Spinal cord (tissue), 10 donors: ENCODE measurements around the gene ZSWIM8. TPM values are rescaled to one million over a fixed set of nuclear protein-coding genes. Genes with fewer than 3 reads are reported as not detected.
"Not testable (repeated sequence)": the region's sequence is repeated elsewhere in the genome, so short reads cannot be mapped to it uniquely, and the experiment has no call there.

Experiments
- DNase-seq, 6 donors: peaks; one replicate each; pipeline versions ENCODE4 v3.0.0 to v3.0.0-alpha.2; 2013 to 2015; ENCODE audit warnings: low spot score in 6 of 6, low read depth in 4 of 6
- H3K27ac ChIP-seq: one replicate; pipeline ENCODE4 v1.5.1; 2013; ENCODE audit warnings: low read depth, low read length, control low read depth
- H3K27me3 ChIP-seq: one replicate; pipeline ENCODE4 v1.6.1; 2013; ENCODE audit warnings: low read length; ENCODE audit not compliant: control insufficient read depth, insufficient read depth
- H3K36me3 ChIP-seq: one replicate; pipeline ENCODE4 v1.6.1; 2013; ENCODE audit warnings: low read length; ENCODE audit not compliant: control insufficient read depth, insufficient read depth
- H3K4me1 ChIP-seq: one replicate; pipeline ENCODE4 v1.6.1; 2013; ENCODE audit warnings: low read length; ENCODE audit not compliant: control insufficient read depth, insufficient read depth
- H3K4me3 ChIP-seq: one replicate; pipeline ENCODE4 v1.5.1; 2013; ENCODE audit warnings: low read depth, low read length, control low read depth
- H3K9me3 ChIP-seq: one replicate; pipeline ENCODE4 v1.6.1; 2013; ENCODE audit warnings: low read length; ENCODE audit not compliant: control insufficient read depth, insufficient read depth
- WGBS: methylation state at CpG from one replicate; pipeline ENCODE4 v1.1.5; 2013; ENCODE audit warnings: missing lambda C conversion rate; ENCODE audit not compliant: insufficient coverage; 5-methylcytosine and 5-hydroxymethylcytosine counted together
- polyA plus RNA-seq, 2 donors: library from polyadenylated mRNA; unstranded; fragments of 120-200 nt; gene quantifications; one replicate each; pipeline ENCODE4 v1.2.1, GENCODE V29; 2013; ENCODE audit not compliant: insufficient read length in 2 of 2
- total RNA-seq, 2 donors: library from RNA; depleted of rRNA in 1 of 2; stranded (reverse); fragments of 120-200 nt in 1 of 2; fragments of >200 nt in 1 of 2; gene quantifications; one replicate each; pipeline versions ENCODE4 v1.2.3 to v1.2.4, GENCODE V29; 2013 to 2014
- donor health status: healthy.

The ZSWIM8 gene
- total and polyA plus RNA-seq, 4 donors, result 38.8 to 148 (median 112) TPM

- peak within 1 kb of the TSS; percentile 96 for H3K4me3 ChIP-seq
- no peaks in the 10 kb centered on the region for H3K9me3 ChIP-seq
- H3K27me3 ChIP-seq, result no peaks in the 10 kb centered on the region
- H3K27ac ChIP-seq, result peak within 1 kb of the TSS; percentile 95
- DNase-seq, result peak; percentile 77 to 97 (median 86)
- H3K4me1 ChIP-seq, result peaks cover 25% of the 10 kb centered on the region
- WGBS, result 0% methylated on average over 55 of the region's 57 CpGs
- peaks cover 27% of the 10 kb centered on the region for H3K36me3 ChIP-seq
Observed at GRCh38 chr10:73781879-73782748, 3.3 kb upstream of the ZSWIM8 start, which contains the start of gene CHCHD1. CHCHD1 (plus strand) TSS chr10:73782048; CDS start chr10:73782076, 28 bp downstream.

- peak overlapping the region; percentile 96 for H3K4me3 ChIP-seq
- peak overlapping the region; percentile 95 for H3K27ac ChIP-seq
- no peaks in the 10 kb centered on the region for H3K9me3 ChIP-seq
- WGBS, result 8% methylated on average over 1 of the region's 2 CpGs
- H3K36me3 ChIP-seq, result peaks cover 23% of the 10 kb centered on the region
- H3K4me1 ChIP-seq, result peaks cover 30% of the 10 kb centered on the region
- DNase-seq, result no peak
- H3K27me3 ChIP-seq, result no peaks in the 10 kb centered on the region
Observed at GRCh38 chr10:73782749-73783085, 2.7 kb upstream of the ZSWIM8 start.

- Histone ChIP-seq H3K4me1 (peaks cover 31% of the 10 kb centered on the region), H3K36me3 (peaks cover 27% of the 10 kb centered on the region), H3K9me3 (no peaks in the 10 kb centered on the region), H3K4me3 (peak overlapping the region; percentile 85), H3K27ac (peak overlapping the region; percentile 77), H3K27me3 (no peaks in the 10 kb centered on the region)
- peak in 1 of 6 donors; percentile 14 for DNase-seq
- under 1% methylated on average over 45 of the region's 54 CpGs for WGBS
Observed at GRCh38 chr10:73785721-73786511, 510 bp downstream of the ZSWIM8 start.

GRCh38 chr10:73786512-73786885 is 1.1 kb downstream of the ZSWIM8 start:
- Histone ChIP-seq H3K27me3 (no peaks in the 10 kb centered on the region), H3K36me3 (peaks cover 33% of the 10 kb centered on the region), H3K9me3 (no peaks in the 10 kb centered on the region), H3K27ac (peak overlapping the region; percentile 77), H3K4me3 (peak overlapping the region; percentile 85), H3K4me1 (peaks cover 27% of the 10 kb centered on the region)
- no peak for DNase-seq
- WGBS, result 5% methylated on average over 2 of the region's 2 CpGs

- not testable (repeated sequence) for H3K27ac ChIP-seq, H3K9me3 ChIP-seq, H3K27me3 ChIP-seq, H3K4me3 ChIP-seq, DNase-seq
- WGBS, result 96% methylated on average over 4 of the region's 21 CpGs
- peaks cover 27% of the 10 kb centered on the region for H3K4me1 ChIP-seq
- peaks cover 40% of the 10 kb centered on the region for H3K36me3 ChIP-seq
Observed at GRCh38 chr10:73787031-73787800, 1.8 kb downstream of the ZSWIM8 start.

- peaks cover 27% of the 10 kb centered on the region for H3K4me1 ChIP-seq
- H3K4me3 ChIP-seq, result no peak overlapping the region
- H3K36me3 ChIP-seq, result peaks cover 57% of the 10 kb centered on the region
- no peaks in the 10 kb centered on the region for H3K9me3 ChIP-seq
- no peak for DNase-seq
- no peak overlapping the region for H3K27ac ChIP-seq
- no peaks in the 10 kb centered on the region for H3K27me3 ChIP-seq
- WGBS, result 78% methylated on average over 16 of the region's 17 CpGs
Observed at GRCh38 chr10:73788864-73789658, 3.7 kb downstream of the ZSWIM8 start.

- DNase-seq, result no peak
- Histone ChIP-seq H3K4me1 (peaks cover 23% of the 10 kb centered on the region), H3K36me3 (peaks cover 63% of the 10 kb centered on the region), H3K27me3 (no peaks in the 10 kb centered on the region), H3K9me3 (no peaks in the 10 kb centered on the region), H3K4me3 (no peak overlapping the region), H3K27ac (no peak overlapping the region)
- WGBS, result 91% methylated on average over 5 of the region's 10 CpGs
Observed at GRCh38 chr10:73789659-73790055, 4.3 kb downstream of the ZSWIM8 start.

GRCh38 chr10:73790886-73791625 is 5.7 kb downstream of the ZSWIM8 start:
- WGBS, result 97% methylated on average over 21 of the region's 22 CpGs
- DNase-seq, result no peak
- Histone ChIP-seq H3K27ac (no peak overlapping the region), H3K4me1 (peaks cover 21% of the 10 kb centered on the region), H3K36me3 (peaks cover 76% of the 10 kb centered on the region), H3K27me3 (no peaks in the 10 kb centered on the region), H3K4me3 (no peak overlapping the region), H3K9me3 (no peaks in the 10 kb centered on the region)
